ENCODE results near the gene STRIP1. TPM values are rescaled to one million over a fixed set of nuclear protein-coding genes. Genes with fewer than 3 reads are reported as not detected.

The STRIP1 gene
- polyA plus RNA-seq, 1 of the 3 experiments (the other 2 are of a cell fraction), result 34.6 TPM

- POLR2A ChIA-PET, result interaction anchor here (1.3 kb wide), 1 partner anchor 9 kb away, joined by 6 read pairs; the partner anchor contains the start of gene AHCYL1
- no peak for DNase-seq
- H3K27ac ChIP-seq (ENCODE audit: low read depth in 2 of 2, low read length in 1 of 2), result no peak overlapping the region
These were observed 40.5 kb upstream of the STRIP1 start for GRCh38 chr1:109993885-109994284.

GRCh38 chr1:109994654-109995053, 39.8 kb upstream of the STRIP1 start:
- WGBS (ENCODE audit: low lambda C conversion rate), result 100% methylated on average over 1 of the region's 1 CpG
- peaks cover 3% of the 10 kb centered on the region for H3F3A ChIP-seq (replicated peaks; ENCODE audit: insufficient read depth)
- H3K4me3 ChIP-seq (ENCODE audit: low read depth in 2 of 2, low read length in 1 of 2), result no peak overlapping the region
- no peak overlapping the region for H3K9ac ChIP-seq
- H2AFZ ChIP-seq (ENCODE audit: low read depth), result no peak overlapping the region
- no peak overlapping the region for H3K27ac ChIP-seq (ENCODE audit: low read depth in 2 of 2, low read length in 1 of 2)
- POLR2A ChIA-PET, result interaction anchor here (1.3 kb wide), 1 partner anchor 10 kb away, joined by 6 read pairs; the partner anchor contains the start of gene AHCYL1
- no peaks in the 10 kb centered on the region for H3K9me3 ChIP-seq
- H3K36me3 ChIP-seq (replicated peaks in 1 of 2; ENCODE audit: control insufficient read depth in 1 of 2, insufficient read depth in 2 of 2, low read length in 1 of 2), result peaks cover 18 to 32% of the 10 kb centered on the region in 2 experiments
- H3K79me2 ChIP-seq (ENCODE audit: insufficient read depth), result peaks cover 93% of the 10 kb centered on the region
- CTCF ChIA-PET, result interaction anchor here (1.3 to 4.9 kb wide), 4 partner anchors 10 to 462 kb away, joined by 5 to 24 read pairs (median 7); partner anchors contain the start of gene AHCYL1
- DNase-seq, result no peak
- no peaks in the 10 kb centered on the region for H3K9me2 ChIP-seq
- no peak overlapping the region for H3K4me2 ChIP-seq
- no peak for TF ChIP-seq CHD2 (IDR thresholded peaks at IDR 0.05; ENCODE audit: low read length, partially characterized antibody)
- TF ChIP-seq MXI1 (IDR thresholded peaks at IDR 0.05; ENCODE audit: low read depth, low read length), result no peak
- no peak for TF ChIP-seq ZBTB33 (IDR thresholded peaks at IDR 0.05; ENCODE audit: borderline replicate concordance, low read depth)
- no peak for TF ChIP-seq FOSL2 (IDR thresholded peaks at IDR 0.05; ENCODE audit: borderline replicate concordance, low read depth)
- H4K20me1 ChIP-seq (ENCODE audit: insufficient read depth), result peaks cover 38% of the 10 kb centered on the region
- H3K4me1 ChIP-seq (ENCODE audit: control insufficient read depth in 1 of 2, insufficient read depth in 2 of 2, low read depth in 1 of 2, low read length in 1 of 2), result peaks cover 4% of the 10 kb centered on the region in 2 experiments; a peak in 1 of 4 replicates
- H3K27me3 ChIP-seq (ENCODE audit: insufficient read depth), result no peaks in the 10 kb centered on the region

More at GRCh38 chr1:109993885-109994284, 40.5 kb upstream of the STRIP1 start:
- Histone ChIP-seq H3K9me2 (no peaks in the 10 kb centered on the region), H3F3A (replicated peaks; ENCODE audit: insufficient read depth) (peaks cover 3% of the 10 kb centered on the region), H3K79me2 (ENCODE audit: insufficient read depth) (peaks cover 95% of the 10 kb centered on the region), H3K27me3 (ENCODE audit: insufficient read depth) (no peaks in the 10 kb centered on the region), H2AFZ (ENCODE audit: low read depth) (no peak overlapping the region), H3K9ac (no peak overlapping the region), H3K4me3 (ENCODE audit: low read depth in 2 of 2, low read length in 1 of 2) (no peak overlapping the region), H3K36me3 (replicated peaks in 1 of 2; ENCODE audit: control insufficient read depth in 1 of 2, insufficient read depth in 2 of 2, low read length in 1 of 2) (peaks cover 18 to 33% of the 10 kb centered on the region in 2 experiments), H3K4me2 (no peak overlapping the region), H4K20me1 (ENCODE audit: insufficient read depth) (peaks cover 42% of the 10 kb centered on the region), H3K9me3 (no peaks in the 10 kb centered on the region), H3K4me1 (ENCODE audit: control insufficient read depth in 1 of 2, insufficient read depth in 2 of 2, low read depth in 1 of 2, low read length in 1 of 2) (peaks cover 4% of the 10 kb centered on the region in 2 experiments; a peak in 1 of 4 replicates)
- CTCF ChIA-PET, result interaction anchor here (0.6 to 2.7 kb wide), 7 partner anchors 10 to 462 kb away, joined by 4 to 13 read pairs (median 6); partner anchors contain the start of gene AHCYL1
- TF ChIP-seq JUND (IDR thresholded peaks at IDR 0.05) (no peak), NFIC (IDR thresholded peaks at IDR 0.05; ENCODE audit: borderline replicate concordance) (peak; percentile 27; the same call in 1 of the 2 replicates)
- 86% methylated on average over 3 of the region's 3 CpGs for WGBS (ENCODE audit: low lambda C conversion rate)

GRCh38 chr1:109995536-109995935, 38.9 kb upstream of the STRIP1 start:
- DNase-seq, result no peak
- no peaks in the 10 kb centered on the region for H3K27me3 ChIP-seq (ENCODE audit: insufficient read depth)
- H2AFZ ChIP-seq (ENCODE audit: low read depth), result no peak overlapping the region
- peaks cover 37% of the 10 kb centered on the region for H4K20me1 ChIP-seq (ENCODE audit: insufficient read depth)
- no peaks in the 10 kb centered on the region for H3K9me3 ChIP-seq
- no peak for TF ChIP-seq RAD21 (IDR thresholded peaks at IDR 0.05; ENCODE audit: low read length)
- no peak for TF ChIP-seq GABPA (IDR thresholded peaks at IDR 0.05; ENCODE audit: low read depth)
- no peak for TF ChIP-seq FOXJ3 (CRISPR knock-in tag; IDR thresholded peaks at IDR 0.05)
- no peak for TF ChIP-seq RFX5 (IDR thresholded peaks at IDR 0.05; ENCODE audit: low read length)
- no peak for TF ChIP-seq RCOR1 (IDR thresholded peaks at IDR 0.05; ENCODE audit: low read length)
- TF ChIP-seq IRF3 (IDR thresholded peaks at IDR 0.05; ENCODE audit: low read depth, low read length), result no peak
- TF ChIP-seq TAF1 (IDR thresholded peaks at IDR 0.05; ENCODE audit: borderline replicate concordance, low read depth, low read length), result no peak
- no peak for TF ChIP-seq NFIC (IDR thresholded peaks at IDR 0.05; ENCODE audit: borderline replicate concordance)
- no peak overlapping the region for H3K9ac ChIP-seq
- WGBS (ENCODE audit: low lambda C conversion rate), result 97% methylated on average over 2 of the region's 2 CpGs
- H3K4me3 ChIP-seq (ENCODE audit: low read depth in 2 of 2, low read length in 1 of 2), result no peak overlapping the region
- H3K9me2 ChIP-seq, result no peaks in the 10 kb centered on the region
- H3F3A ChIP-seq (replicated peaks; ENCODE audit: insufficient read depth), result peaks cover 3% of the 10 kb centered on the region
- ChIA-PET POLR2A (no interaction called here), CTCF (interaction anchor here (0.8 to 4.9 kb wide), 5 partner anchors 11 to 450 kb away, joined by 3 to 24 read pairs (median 4); partner anchors contain the start of gene AHCYL1)
- peaks cover 4% of the 10 kb centered on the region in 2 experiments; a peak in 1 of 4 replicates for H3K4me1 ChIP-seq (ENCODE audit: control insufficient read depth in 1 of 2, insufficient read depth in 2 of 2, low read depth in 1 of 2, low read length in 1 of 2)
- no peak overlapping the region for H3K27ac ChIP-seq (ENCODE audit: low read depth in 2 of 2, low read length in 1 of 2)
- no peak overlapping the region for H3K4me2 ChIP-seq
- peaks cover 20 to 30% of the 10 kb centered on the region in 2 experiments for H3K36me3 ChIP-seq (replicated peaks in 1 of 2; ENCODE audit: control insufficient read depth in 1 of 2, insufficient read depth in 2 of 2, low read length in 1 of 2)
- peaks cover 93% of the 10 kb centered on the region for H3K79me2 ChIP-seq (ENCODE audit: insufficient read depth)
